Mononuclear cell (primary cell): ENCODE measurements around the gene SNRNP48. TPM values are rescaled to one million over a fixed set of nuclear protein-coding genes. Genes with fewer than 3 reads are reported as not detected.

Experiments
- H3K27me3 ChIP-seq: 2 replicates; pipeline ENCODE4 v1.6.0; 2011; ENCODE audit warnings: low read length, control low read depth; ENCODE audit not compliant: insufficient read depth
- H3K4me1 ChIP-seq: 2 replicates; pipeline ENCODE4 v1.5.1; 2011; ENCODE audit warnings: mild to moderate bottlenecking, low read length, control low read depth; ENCODE audit not compliant: insufficient read depth
- H3K4me3 ChIP-seq: 2 replicates; pipeline ENCODE4 v1.5.1; 2011; ENCODE audit warnings: mild to moderate bottlenecking, low read length, moderate library complexity
- H3K9me3 ChIP-seq: 2 replicates; pipeline ENCODE4 v1.5.1; 2011; ENCODE audit warnings: low read depth, mild to moderate bottlenecking, control low read depth, low read length
- total RNA-seq: library from RNA; depleted of rRNA; stranded (reverse); fragments of >200 nt; gene quantifications from one replicate; pipeline ENCODE4 v1.2.3, GENCODE V29; 2012

SNRNP48 gene
- total RNA-seq, 1 donor: 16.4 TPM

DNA sequence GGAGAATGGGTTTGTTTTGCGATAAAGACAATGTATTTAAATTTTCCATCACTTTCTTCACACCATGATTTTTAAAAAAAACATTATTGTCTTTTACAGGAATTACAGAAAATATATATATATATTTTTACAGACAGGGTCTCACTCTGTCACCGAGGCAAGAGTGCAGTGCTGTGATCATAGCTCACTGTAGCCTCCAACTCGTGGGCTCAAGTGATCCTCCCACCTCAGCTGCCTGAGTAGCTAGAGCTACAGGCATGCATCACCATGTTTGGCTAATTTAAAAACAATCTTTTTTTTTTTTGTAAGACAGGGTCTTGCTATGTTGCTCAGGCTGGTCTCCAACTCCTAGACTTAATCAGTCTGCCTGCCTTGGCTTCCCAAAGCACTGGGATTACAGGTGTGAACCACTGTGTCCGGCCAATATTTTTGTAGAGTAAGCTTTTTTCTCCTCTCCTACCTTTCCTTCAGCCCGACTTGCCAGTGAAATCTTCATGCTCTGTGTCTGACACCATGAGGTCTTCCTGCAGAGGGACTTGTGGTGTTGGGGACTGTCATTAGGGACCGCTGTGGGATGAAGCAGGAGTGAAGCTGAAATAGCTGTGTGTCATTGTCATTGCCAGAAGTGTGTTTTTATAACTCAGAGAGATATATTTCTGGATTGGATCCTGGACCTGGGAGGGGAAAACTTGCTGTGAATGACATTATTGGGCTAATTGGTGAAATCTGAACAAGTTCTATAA, 35.3 kb upstream of the SNRNP48 start:
- Histone ChIP-seq H3K4me3 (no peak overlapping the region), H3K4me1 (no peaks in the 10 kb centered on the region)

DNA sequence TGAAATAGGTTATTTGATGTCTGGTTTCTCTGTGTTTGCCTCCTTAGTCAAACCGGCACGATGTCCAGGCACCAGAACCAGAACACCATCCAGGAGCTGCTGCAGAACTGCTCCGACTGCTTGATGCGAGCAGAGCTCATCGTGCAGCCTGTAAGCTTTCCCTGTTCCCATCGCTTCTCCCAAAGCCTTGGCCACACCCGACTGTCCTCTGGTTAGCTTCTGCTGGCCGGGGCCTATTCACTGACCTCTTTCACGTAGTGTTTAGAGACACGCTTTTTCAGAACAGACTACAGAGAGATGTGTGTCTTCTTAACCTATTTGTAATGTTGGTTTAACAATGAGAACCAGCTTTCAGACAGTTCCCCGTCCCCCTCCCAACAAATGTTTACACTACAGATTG, 34.3 kb upstream of the SNRNP48 start:
- no peaks in the 10 kb centered on the region for H3K9me3 ChIP-seq
- no peak overlapping the region for H3K4me3 ChIP-seq
- no peaks in the 10 kb centered on the region for H3K4me1 ChIP-seq
- peaks cover 36% of the 10 kb centered on the region for H3K27me3 ChIP-seq

More for the DNA sequence above, 35.3 kb upstream of the SNRNP48 start:
- H3K27me3 ChIP-seq: peaks cover 31% of the 10 kb centered on the region
- no peaks in the 10 kb centered on the region for H3K9me3 ChIP-seq

DNA sequence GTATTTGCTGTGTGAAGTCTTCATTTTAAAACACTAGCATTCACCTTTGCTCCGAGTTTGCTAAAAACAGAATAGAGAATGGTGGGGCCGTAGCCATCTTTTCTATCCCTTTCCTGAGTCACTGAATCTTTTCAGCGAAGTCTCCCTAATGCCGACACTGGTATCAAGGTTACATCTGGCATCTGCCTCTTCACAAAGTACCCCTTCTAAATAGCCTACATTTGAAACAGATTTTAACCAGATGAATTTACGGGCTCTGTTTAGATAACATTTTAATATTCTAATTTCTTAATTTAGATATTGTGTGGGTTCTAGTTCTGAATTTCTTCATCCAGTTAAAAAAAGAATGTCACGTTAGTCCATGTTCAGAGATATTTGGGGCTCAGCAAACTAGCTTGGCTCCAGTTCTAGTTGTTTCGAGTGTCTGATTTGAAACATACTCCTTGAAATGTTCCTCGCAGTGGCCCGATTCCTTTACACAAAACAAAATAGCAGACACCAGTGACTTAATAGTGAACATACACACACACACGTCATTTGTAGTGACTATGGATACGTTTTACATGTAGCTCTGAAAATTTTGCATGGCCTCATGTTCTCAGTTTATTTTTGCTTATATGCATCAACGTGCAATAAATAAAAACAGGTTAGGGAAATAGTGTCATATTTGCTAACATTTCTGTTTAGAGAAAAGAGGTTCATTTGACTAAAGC, 33.4 kb upstream of the SNRNP48 start:
- Histone ChIP-seq H3K9me3 (no peaks in the 10 kb centered on the region), H3K4me3 (no peak overlapping the region), H3K4me1 (no peaks in the 10 kb centered on the region), H3K27me3 (peaks cover 31% of the 10 kb centered on the region)

DNA sequence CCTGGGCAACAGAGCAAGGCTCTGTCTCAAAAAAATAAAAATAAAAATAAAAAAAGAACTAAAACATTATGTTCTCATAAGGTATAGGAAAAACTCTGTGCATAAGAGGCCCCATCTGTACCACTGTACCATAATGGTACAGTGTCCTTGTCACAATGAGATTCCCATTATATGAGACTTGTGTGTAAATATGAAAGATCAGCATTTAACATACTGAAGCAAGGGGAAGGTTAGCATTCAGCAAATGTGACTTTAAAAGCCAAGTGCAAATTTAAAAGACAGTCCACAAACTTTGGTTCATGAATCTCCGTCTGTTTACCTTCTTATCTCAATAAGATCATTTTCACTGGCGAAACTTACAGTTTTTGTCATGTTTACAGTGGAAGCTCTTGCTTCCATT, 32.3 kb upstream of the SNRNP48 start:
- Histone ChIP-seq H3K4me3 (no peak overlapping the region), H3K9me3 (no peaks in the 10 kb centered on the region), H3K27me3 (peaks cover 28% of the 10 kb centered on the region), H3K4me1 (no peaks in the 10 kb centered on the region)

DNA sequence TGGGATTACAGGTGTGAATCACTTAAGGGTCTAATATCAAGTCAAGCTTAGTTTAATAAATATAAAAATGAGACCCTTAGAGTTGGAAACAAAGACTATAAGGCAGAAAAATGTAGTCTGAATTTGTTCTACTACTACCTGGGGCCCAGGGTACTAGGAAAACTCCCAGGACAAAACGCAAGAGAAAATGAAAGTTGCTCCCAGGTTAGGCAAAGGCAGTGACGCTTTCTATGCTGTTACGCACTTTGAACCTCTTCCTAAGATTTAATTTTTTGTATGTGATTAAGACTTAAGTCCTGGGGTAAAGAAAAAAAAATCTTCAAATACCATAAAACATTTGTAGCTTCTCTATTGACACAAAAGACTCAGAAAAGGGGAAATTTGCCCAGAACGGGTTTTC, 31.2 kb upstream of the SNRNP48 start:
- Histone ChIP-seq H3K4me3 (no peak overlapping the region), H3K27me3 (peaks cover 24% of the 10 kb centered on the region), H3K9me3 (no peaks in the 10 kb centered on the region), H3K4me1 (peaks cover 5% of the 10 kb centered on the region)

DNA sequence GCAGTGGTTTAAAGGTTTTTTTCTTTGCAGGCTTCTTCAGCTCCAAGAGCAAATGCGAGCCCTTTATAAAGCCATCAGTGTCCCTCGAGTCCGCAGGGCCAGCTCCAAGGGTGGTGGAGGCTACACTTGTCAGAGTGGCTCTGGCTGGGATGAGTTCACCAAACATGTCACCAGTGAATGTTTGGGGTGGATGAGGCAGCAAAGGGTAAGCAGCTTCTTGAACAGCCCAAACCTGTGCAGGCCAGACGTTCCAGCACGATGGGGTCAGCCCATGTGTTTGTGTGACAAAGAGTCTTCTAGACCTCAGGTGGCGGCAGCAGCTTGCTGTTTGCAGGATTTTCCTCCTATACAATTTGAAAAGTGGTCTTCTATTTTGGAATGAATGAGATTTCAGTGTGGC, 30.8 kb upstream of the SNRNP48 start:
- Histone ChIP-seq H3K4me1 (peaks cover 5% of the 10 kb centered on the region), H3K9me3 (no peaks in the 10 kb centered on the region), H3K27me3 (peaks cover 24% of the 10 kb centered on the region), H3K4me3 (no peak overlapping the region)

DNA sequence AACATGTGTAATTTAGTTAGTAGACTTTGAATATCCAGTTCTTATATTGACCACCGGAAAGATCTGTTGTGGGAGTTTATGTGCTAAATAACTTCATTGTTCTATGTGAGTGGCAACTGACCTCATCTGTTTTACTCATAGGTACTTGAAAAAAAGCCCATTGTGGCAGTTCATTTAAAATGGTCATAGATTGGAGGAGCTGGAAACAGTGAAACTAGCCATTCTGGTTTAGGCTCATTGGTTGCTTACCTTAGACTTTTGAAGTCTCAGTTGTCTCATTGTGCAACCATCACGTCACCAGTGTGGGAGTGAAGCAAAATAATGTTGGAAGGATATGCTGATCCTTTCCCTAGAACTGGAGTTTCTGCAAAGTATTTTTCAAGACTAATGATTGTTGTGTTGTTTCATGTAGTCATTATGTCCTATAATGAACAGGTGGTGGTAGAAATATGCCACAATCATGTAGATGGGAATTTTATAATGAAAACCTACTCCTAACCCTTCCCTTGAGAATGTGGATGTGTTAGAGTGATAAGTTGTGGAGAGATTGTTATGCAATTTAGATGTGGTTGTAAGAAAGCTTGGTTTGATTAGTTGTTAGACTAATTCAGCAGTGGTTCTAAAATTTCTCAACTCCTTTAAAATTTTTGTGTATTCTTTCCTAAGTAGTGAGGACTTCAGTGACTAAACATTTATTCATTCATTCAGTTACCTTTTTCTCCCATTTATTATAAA, 30.2 kb upstream of the SNRNP48 start:
- Histone ChIP-seq H3K4me1 (peaks cover 5% of the 10 kb centered on the region), H3K27me3 (peaks cover 24% of the 10 kb centered on the region), H3K9me3 (no peaks in the 10 kb centered on the region), H3K4me3 (no peak overlapping the region)

DNA sequence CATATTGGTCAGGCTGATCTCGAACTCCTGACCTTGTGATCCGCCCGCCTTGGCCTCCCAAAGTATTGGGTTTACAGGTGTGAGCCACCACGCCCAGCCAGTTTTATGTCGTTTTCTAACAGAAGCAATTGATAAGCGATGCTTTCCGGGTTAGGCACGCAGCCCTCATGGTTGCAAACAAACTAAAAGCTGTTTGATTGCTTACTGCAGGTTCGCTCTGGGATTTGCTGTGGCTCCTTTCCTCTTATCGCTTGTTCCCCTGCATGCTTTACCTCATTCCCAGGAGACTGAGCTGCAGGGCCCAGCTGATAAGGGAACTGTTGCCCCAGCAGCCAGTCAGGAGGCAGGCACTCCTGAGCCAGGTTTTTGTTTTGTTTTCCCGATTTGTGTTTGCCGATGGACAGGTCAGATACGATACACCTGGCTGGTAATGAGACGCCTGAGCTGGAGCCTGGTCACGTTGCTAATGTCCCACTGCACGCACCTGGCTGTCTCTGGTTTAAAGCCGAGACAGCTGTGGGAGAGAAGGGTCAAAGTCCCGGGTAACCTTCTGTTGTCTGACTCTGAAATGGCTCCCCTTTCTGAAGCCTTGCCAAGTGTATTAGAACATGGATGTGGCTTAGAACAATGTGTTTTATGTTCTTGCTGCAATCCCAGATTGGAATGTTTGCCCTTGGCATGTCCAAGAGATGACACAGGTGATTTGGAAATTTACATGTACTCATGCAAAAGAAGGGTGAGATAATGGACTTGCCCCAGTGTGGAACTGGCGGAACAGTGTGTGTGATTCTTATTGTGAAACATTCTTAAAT, 28.6 kb upstream of the SNRNP48 start:
- Histone ChIP-seq H3K27me3 (peaks cover 13% of the 10 kb centered on the region), H3K4me3 (no peak overlapping the region), H3K4me1 (peaks cover 5% of the 10 kb centered on the region), H3K9me3 (no peaks in the 10 kb centered on the region)

DNA sequence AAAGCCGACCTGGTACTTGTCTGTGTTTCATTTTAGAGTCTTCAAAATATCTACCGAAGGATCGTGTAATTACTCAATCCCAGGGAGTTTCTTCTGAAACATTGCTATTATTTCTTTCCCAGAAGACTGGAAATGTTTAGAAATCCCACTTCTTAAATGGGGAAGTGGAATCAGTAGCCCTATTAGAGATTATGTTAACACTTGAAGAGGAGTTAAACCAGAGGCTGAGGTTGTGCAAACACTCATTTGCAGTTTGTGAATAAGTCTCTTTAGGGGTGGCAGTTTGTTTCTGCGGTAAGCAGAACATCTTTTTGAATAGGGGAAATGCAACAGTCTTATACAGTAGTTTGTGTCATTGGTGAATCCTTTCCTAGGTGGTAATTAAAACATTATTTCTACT, 27.2 kb upstream of the SNRNP48 start:
- H3K4me1 ChIP-seq: peaks cover 5% of the 10 kb centered on the region
- no peaks in the 10 kb centered on the region for H3K9me3 ChIP-seq
- peaks cover 13% of the 10 kb centered on the region for H3K27me3 ChIP-seq
- no peak overlapping the region for H3K4me3 ChIP-seq

DNA sequence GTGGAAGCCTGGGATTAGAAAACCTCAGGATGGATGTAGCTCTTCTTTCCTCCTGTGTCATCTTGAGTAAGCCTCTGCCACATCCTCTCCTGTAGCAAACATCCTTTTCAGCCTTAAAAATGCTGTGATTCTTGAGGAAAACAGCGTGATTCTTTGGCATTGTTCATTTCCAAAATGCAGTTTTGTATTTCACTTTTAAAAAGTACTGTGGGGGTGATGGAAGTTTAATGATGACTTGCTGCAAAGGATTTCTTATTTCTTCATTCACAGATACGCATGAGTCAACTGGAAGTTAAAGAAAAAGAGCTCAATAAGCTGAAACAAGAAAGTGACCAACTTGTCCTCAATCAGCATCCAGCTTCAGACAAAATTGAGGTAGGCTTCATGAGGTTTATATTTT, 23.9 kb upstream of the SNRNP48 start:
- H3K4me3 ChIP-seq: no peak overlapping the region
- H3K27me3 ChIP-seq: peaks cover 4% of the 10 kb centered on the region
- H3K4me1 ChIP-seq: peaks cover 5% of the 10 kb centered on the region
- H3K9me3 ChIP-seq: no peaks in the 10 kb centered on the region

DNA sequence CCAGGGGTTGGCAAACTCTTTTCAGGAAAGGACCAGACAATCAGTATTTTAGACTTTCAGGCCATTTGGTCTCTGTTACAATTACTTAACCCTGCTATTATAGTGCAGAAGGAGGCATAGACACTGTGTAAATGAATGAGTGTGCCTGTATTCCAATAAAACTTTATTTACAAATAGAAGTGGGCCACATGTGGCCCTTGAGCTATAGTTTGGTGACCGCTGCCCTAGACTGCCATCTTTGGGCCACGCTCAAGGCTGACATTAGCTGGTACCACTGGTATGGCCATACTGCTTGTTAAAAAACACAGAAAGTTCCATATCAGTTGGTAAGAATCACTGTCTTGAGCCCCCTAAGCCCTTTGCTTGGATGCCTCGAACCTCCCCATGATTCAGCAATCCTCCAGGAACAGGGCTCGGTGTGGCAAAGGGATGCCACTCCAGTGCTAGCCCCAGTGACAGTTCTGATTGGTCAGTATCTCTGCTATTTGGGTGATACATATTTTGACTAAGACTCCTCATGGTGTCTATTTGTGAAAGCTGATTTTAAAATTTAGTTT, 23.3 kb upstream of the SNRNP48 start:
- Histone ChIP-seq H3K4me3 (no peak overlapping the region), H3K9me3 (no peaks in the 10 kb centered on the region), H3K4me1 (peaks cover 5% of the 10 kb centered on the region)

DNA sequence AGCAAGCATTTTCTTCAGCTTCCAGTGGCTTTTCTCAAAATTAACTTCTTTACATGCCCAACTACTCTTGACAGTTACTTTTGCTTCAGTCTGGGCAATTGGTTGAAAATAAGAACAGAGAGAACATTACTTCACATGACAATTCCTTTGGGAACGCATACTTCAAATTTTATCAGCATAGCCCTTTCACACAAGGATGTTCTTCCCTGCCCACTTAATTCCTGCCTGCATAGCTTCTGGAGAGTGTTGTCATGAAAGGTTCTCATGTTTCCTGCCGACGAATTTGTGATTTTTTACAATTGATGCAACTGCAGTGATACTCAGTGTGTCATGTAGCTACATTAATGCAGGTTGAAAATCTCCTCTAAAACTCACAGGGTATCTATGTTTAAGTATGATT, 22.0 kb upstream of the SNRNP48 start:
- Histone ChIP-seq H3K4me1 (peaks cover 4% of the 10 kb centered on the region), H3K4me3 (no peak overlapping the region), H3K9me3 (no peaks in the 10 kb centered on the region), H3K27me3 (peaks cover 4% of the 10 kb centered on the region)

More for the DNA sequence above, 23.3 kb upstream of the SNRNP48 start:
- H3K27me3 ChIP-seq: peaks cover 4% of the 10 kb centered on the region

DNA sequence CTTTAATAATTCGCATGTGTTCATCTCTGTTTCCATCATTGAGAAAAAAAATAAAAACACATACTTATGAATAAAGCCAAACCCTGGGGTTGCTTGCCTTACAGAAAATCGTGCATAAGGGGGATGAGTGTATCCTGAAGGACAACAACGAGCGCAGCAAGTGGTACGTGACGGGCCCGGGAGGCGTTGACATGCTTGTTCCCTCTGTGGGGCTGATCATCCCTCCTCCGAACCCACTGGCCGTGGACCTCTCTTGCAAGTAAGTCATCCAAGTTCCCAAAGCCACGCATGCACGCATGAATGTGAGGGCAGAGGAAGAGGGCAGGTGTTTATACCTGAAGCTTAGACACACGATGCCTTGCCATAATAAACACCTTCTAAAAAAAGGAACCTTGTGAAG, 20.9 kb upstream of the SNRNP48 start:
- Histone ChIP-seq H3K4me1 (no peaks in the 10 kb centered on the region), H3K27me3 (no peaks in the 10 kb centered on the region), H3K9me3 (no peaks in the 10 kb centered on the region), H3K4me3 (no peak overlapping the region)

DNA sequence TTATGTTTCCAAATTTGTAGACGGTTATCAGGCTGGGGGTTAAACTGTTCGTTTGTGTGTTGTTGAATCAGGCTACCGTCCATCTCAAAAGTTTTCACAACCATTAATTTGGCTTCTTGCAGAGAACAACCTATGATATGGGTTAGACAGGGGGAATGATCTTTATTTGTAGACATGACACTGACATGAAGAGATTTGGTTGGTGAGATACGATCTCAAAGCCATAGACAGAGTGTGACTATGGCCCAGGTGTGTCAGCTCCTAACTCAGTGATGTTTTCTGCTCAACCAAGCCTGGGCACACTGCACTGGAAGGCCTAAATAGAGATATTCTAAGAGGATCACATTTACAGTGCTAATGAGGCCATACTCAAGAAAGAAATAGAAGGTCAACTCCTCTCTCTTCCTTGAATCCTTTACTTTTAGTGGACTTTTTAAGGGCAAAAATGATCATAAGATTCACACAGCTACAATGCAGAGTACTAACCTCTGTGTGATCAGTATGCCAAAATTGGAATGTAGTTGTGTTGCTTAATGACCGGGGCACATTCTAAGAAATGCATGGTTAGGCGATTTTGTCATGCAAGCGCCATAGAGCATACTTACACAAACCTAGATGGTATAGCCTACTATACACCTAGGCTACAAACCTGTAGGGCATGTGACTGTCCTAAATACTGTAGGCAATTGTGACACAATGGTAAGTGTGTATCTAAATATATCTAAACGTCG, 17.6 kb upstream of the SNRNP48 start:
- no peak overlapping the region for H3K4me3 ChIP-seq
- H3K9me3 ChIP-seq: no peaks in the 10 kb centered on the region
- H3K27me3 ChIP-seq: no peaks in the 10 kb centered on the region
- H3K4me1 ChIP-seq: no peaks in the 10 kb centered on the region
